GM12878 (cell line): ENCODE measurements around the gene PTPN13. TPM values are rescaled to one million over a fixed set of nuclear protein-coding genes. Genes with fewer than 3 reads are reported as not detected.

Experiments used
- ATAC-seq: fragments of 200-7000 bp; cut with Tn5 transposase; 3 replicates; pipeline ENCODE4 v1.9.1; 2020; ENCODE audit warnings: mild to moderate bottlenecking, moderate library complexity
- BruUV-seq: library from RNA; stranded (reverse); fragments of 400-500 nt; replicated peaks from 2 replicates; lab custom pipeline; 2021; lab: Mats Ljungman, UMichigan
- CTCF ChIA-PET: fragments of 300-600 bp; sonication (Branson Sonifier 250); formaldehyde crosslinking; extraction: SDS; loops from one replicate; lab custom pipeline; 2021; ENCODE audit warnings: inconsistent platforms; lab: Yijun Ruan, JAX
- POLR2A ChIA-PET: fragments of 350-600 bp; formaldehyde crosslinking; extraction: SDS; loops from one replicate; lab custom pipeline; 2021; ENCODE audit warnings: inconsistent platforms; lab: Charles Lee
- RAD21 ChIA-PET: fragments of 300-600 bp; sonication (Branson Sonifier 250); formaldehyde crosslinking; loops from one replicate; lab custom pipeline; 2023; ENCODE audit warnings: antibody characterized with exemption; ENCODE audit not compliant: unreplicated experiment; lab: Charles Lee
- SMC1A ChIA-PET: fragments of 300-600 bp; sonication (Branson Sonifier 250); formaldehyde crosslinking; loops from one replicate; lab custom pipeline; 2023; ENCODE audit not compliant: unreplicated experiment, uncharacterized antibody; lab: Charles Lee
- DNase-seq: peaks from one replicate; pipeline ENCODE4 v3.0.0-alpha.2; 2011; ENCODE audit warnings: low read depth, low spot score
- FAIRE-seq: peaks from 3 replicates; lab custom pipeline; 2011; peaks lifted over from hg19 to GRCh38; lab: Jason Lieb, UNC
- H2AFZ ChIP-seq: 2 replicates; pipeline ENCODE4 v1.6.0; 2011; ENCODE audit warnings: low read depth, low read length, control low read depth; ENCODE audit not compliant: control insufficient read depth
- H3K27ac ChIP-seq: 2 replicates; pipeline ENCODE4 v1.5.1; 2011; ENCODE audit warnings: control low read depth; ENCODE audit not compliant: control insufficient read depth, insufficient read depth
- H3K27me3 ChIP-seq, 2 experiments: replicated peaks in 1 of 2; 2 replicates each; pipeline versions ENCODE4 v1.6.0 to v1.6.1; 2011; ENCODE audit warnings: low read length in 1 of 2; ENCODE audit not compliant: control insufficient read depth in 2 of 2, insufficient read depth in 2 of 2
- H3K36me3 ChIP-seq, 2 experiments: 2 replicates each; pipeline ENCODE4 v1.5.1; 2011; ENCODE audit warnings: low read length in 1 of 2; ENCODE audit not compliant: control insufficient read depth in 2 of 2, insufficient read depth in 2 of 2
- H3K4me1 ChIP-seq: 2 replicates; pipeline ENCODE4 v1.6.1; 2011; ENCODE audit warnings: mild to moderate bottlenecking, low read length, moderate library complexity, mixed read lengths; ENCODE audit not compliant: control insufficient read depth, insufficient read depth
- H3K4me2 ChIP-seq: 2 replicates; pipeline ENCODE4 v1.6.0; 2011; ENCODE audit warnings: control low read depth; ENCODE audit not compliant: control insufficient read depth, insufficient read depth
- H3K4me3 ChIP-seq: fragments of 200-600 bp; sonication (generic); 2 replicates; pipeline ENCODE4 v1.5.1; 2016
- H3K79me2 ChIP-seq: 2 replicates; pipeline ENCODE4 v1.6.0; 2011; ENCODE audit warnings: low read length; ENCODE audit not compliant: control insufficient read depth, insufficient read depth
- H3K9ac ChIP-seq: 2 replicates; pipeline ENCODE4 v1.8.0; 2011; ENCODE audit warnings: low read length, control low read depth, mixed read lengths; ENCODE audit not compliant: control insufficient read depth, insufficient read depth
- H3K9me3 ChIP-seq: replicated peaks from 3 replicates; pipeline ENCODE4 v1.5.1; 2011; ENCODE audit warnings: mild to moderate bottlenecking, low read length; ENCODE audit not compliant: control insufficient read depth, insufficient read depth
- H4K20me1 ChIP-seq: 2 replicates; pipeline ENCODE4 v1.6.0; 2011; ENCODE audit not compliant: control insufficient read depth, insufficient read depth
- CBX3 ChIP-seq: fragments of 200-600 bp; sonication (generic); IDR thresholded peaks from 2 replicates; pipeline ENCODE4 v1.6.1; 2016; ENCODE audit warnings: low read depth, borderline replicate concordance
- NFYB ChIP-seq: IDR thresholded peaks from 2 replicates; pipeline ENCODE4 v1.6.1; 2011; ENCODE audit warnings: low read depth, mild to moderate bottlenecking, low read length, improper control_type of control experiment, moderate library complexity; ENCODE audit not compliant: insufficient read depth
- SPI1 ChIP-seq: IDR thresholded peaks from 2 replicates; pipeline ENCODE4 v1.6.1; 2011; ENCODE audit warnings: low read depth, mild to moderate bottlenecking, low read length, moderate library complexity, borderline replicate concordance; ENCODE audit not compliant: insufficient read depth
- TCF12 ChIP-seq: IDR thresholded peaks from 2 replicates; pipeline ENCODE4 v1.6.1; 2011; ENCODE audit warnings: low read depth, mild to moderate bottlenecking, low read length
- WGBS: methylation state at CpG from one replicate; pipeline ENCODE4 v1.1.6; 2016; ENCODE audit warnings: low lambda C conversion rate; ENCODE audit not compliant: insufficient replicate concordance, insufficient coverage; ENCODE audit errors: missing lambda C conversion rate; 5-methylcytosine and 5-hydroxymethylcytosine counted together
- in situ Hi-C: fragments of 300-500 bp; cut with MboI; formaldehyde crosslinking; loops from 9 replicates; pipeline ENCODE4 v1.14.3; 2018; ENCODE audit warnings: mixed read lengths
- intact Hi-C: fragments of 100-400 bp; cut with micrococcal nuclease; formaldehyde crosslinking; loops from one replicate; pipeline ENCODE4 v1.14.2; 2022; ENCODE audit not compliant: unreplicated experiment
- polyA plus RNA-seq, 11 experiments: library from polyadenylated mRNA; depleted of rRNA in 4 of 11; unstranded in 6 of 11; stranded (reverse) in 5 of 11; fragments of >200 nt; fragmentation: Nextera tagmentation in 4 of 11; fragmentation: Illumina TruSeq in 1 of 11; extraction: Ambion mirVana in 4 of 11; extraction: Trizol in 1 of 11; gene quantifications; 1 replicate in 1 of 11; 2 replicates in 10 of 11; pipeline versions ENCODE4 v1.2.1 to v1.2.3, GENCODE V29; 2011 to 2016; ENCODE audit warnings: inconsistent platforms in 2 of 11, missing spikeins in 2 of 11, low read depth in 1 of 11
- total RNA-seq, 4 experiments: library from RNA; depleted of rRNA in 3 of 4; stranded (reverse); fragments of >200 nt in 3 of 4; fragmentation: Illumina TruSeq in 1 of 4; extraction: Trizol in 1 of 4; gene quantifications; 2 replicates each; pipeline versions ENCODE4 v1.2.1 to v1.2.3, GENCODE V29; 2013 to 2021
- TF ChIP-seq, protein P1 (sequence below): IDR thresholded peaks from 2 replicates; pipeline ENCODE4 v1.6.1; 2011; ENCODE audit warnings: mild to moderate bottlenecking, low read depth, low read length, moderate library complexity; ENCODE audit not compliant: insufficient replicate concordance

Gene PTPN13
- total and polyA plus RNA-seq, 10 of the 15 experiments (the other 5 are each of a cell fraction or from before 2014, with no cell fraction given): 8.5 to 69.4 (median 33.9) TPM

DNA sequence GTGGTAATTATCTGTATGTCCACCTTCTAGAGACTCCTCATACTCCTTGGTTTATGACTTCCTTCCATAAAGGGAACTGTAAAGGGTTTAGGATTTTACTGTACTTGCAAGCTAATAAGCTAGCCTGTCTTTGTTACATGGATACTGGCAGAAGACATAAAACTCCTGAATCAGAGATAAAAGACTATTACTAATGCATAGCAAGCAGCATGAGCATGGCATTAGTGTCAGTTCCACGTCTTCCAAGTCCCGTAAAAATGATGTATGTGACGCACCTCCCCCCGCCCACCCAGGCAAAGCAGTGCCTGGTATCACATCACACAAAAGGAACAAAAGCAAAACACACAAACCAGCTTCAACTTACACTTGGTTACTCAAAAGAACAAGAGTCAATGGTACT, 184.1 kb downstream of the PTPN13 start:
- Histone ChIP-seq H3K27ac (no peak overlapping the region), H2AFZ (no peak overlapping the region), H3K79me2 (no peaks in the 10 kb centered on the region), H3K4me2 (no peak overlapping the region), H3K27me3 (no peaks in the 10 kb centered on the region), H3K4me1 (no peaks in the 10 kb centered on the region), H3K9ac (no peak overlapping the region), H3K36me3 (no peaks in the 10 kb centered on the region; a peak in 1 of 4 replicates), H4K20me1 (no peaks in the 10 kb centered on the region), H3K4me3 (no peak overlapping the region), H3K9me3 (no peaks in the 10 kb centered on the region)
- no TSS peak for BruUV-seq
- ChIA-PET POLR2A (interaction anchor here (0.6 kb wide), 1 partner anchor 577 kb away, joined by 4 read pairs; no protein-coding TSS in a partner anchor), CTCF (interaction anchor here (1.2 to 2.2 kb wide), 3 partner anchors 8 to 279 kb away, joined by 3 to 7 read pairs (median 3); no protein-coding TSS in a partner anchor), SMC1A (interaction anchor here (1.1 to 2.2 kb wide), 5 partner anchors 11 to 184 kb away, joined by 3 to 6 read pairs (median 3); partner anchors contain the start of gene PTPN13), RAD21 (interaction anchor here (0.6 to 1.2 kb wide), 2 partner anchors 184 to 256 kb away, joined by 3 to 4 read pairs; partner anchors contain the start of gene PTPN13)
- ATAC-seq: no peak
- no peak for DNase-seq
- no peak for TF ChIP-seq TCF12
- TF ChIP-seq SPI1: no peak
- no peak for TF ChIP-seq CBX3
- no peak for FAIRE-seq
- intact Hi-C loops (no loop called here), in situ Hi-C loops (no loop called here)
- WGBS: 39% methylated on average over 4 of the region's 4 CpGs

DNA sequence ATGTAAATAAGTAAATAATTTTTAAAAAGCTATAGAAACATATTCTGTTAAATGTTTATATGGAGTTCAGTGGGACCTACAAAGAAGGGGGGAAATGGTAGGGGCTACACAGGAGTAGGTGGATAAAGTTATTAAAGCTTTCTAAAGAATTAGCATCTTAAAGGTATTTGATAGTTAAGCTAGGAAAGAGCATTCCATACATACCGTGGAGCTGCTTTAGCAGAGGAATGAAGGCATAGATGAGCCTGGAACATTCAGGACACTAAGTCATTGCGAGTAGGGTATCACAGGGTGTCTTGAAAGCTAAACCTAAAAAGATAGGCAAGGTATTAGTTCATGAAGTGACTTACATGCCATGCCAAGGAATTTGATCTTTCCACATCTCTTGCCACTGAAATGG, 194.7 kb downstream of the PTPN13 start:
- intact Hi-C loops: no loop called here
- no peak overlapping the region for H3K4me2 ChIP-seq
- no peak overlapping the region for H3K9ac ChIP-seq
- no peak overlapping the region for H3K27ac ChIP-seq
- no peaks in the 10 kb centered on the region for H3K4me1 ChIP-seq
- ChIA-PET POLR2A (interaction anchor here (0.6 to 1.1 kb wide), 2 partner anchors 25 to 27 kb away, joined by 3 read pairs; no protein-coding TSS in a partner anchor), SMC1A (interaction anchor here (0.6 to 1.6 kb wide), 7 partner anchors 8 to 267 kb away, joined by 3 to 6 read pairs (median 3); no protein-coding TSS in a partner anchor), CTCF (interaction anchor here (0.6 to 3.8 kb wide), 3 partner anchors 162 to 291 kb away, joined by 3 to 26 read pairs (median 4); no protein-coding TSS in a partner anchor), RAD21 (interaction anchor here (1.0 to 1.4 kb wide), 2 partner anchors 190 to 195 kb away, joined by 3 to 5 read pairs; partner anchors contain the start of gene PTPN13)
- H2AFZ ChIP-seq: no peak overlapping the region
- ATAC-seq: no peak
- peaks cover 0 to 4% of the 10 kb centered on the region in 2 experiments; a peak in 1 of 4 replicates for H3K36me3 ChIP-seq
- TF ChIP-seq, protein P1, sequence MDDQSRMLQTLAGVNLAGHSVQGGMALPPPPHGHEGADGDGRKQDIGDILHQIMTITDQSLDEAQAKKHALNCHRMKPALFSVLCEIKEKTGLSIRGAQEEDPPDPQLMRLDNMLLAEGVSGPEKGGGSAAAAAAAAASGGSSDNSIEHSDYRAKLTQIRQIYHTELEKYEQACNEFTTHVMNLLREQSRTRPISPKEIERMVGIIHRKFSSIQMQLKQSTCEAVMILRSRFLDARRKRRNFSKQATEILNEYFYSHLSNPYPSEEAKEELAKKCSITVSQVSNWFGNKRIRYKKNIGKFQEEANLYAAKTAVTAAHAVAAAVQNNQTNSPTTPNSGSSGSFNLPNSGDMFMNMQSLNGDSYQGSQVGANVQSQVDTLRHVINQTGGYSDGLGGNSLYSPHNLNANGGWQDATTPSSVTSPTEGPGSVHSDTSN: no peak
- TF ChIP-seq NFYB: no peak
- H3K9me3 ChIP-seq: no peaks in the 10 kb centered on the region
- in situ Hi-C loops: no loop called here
- no peaks in the 10 kb centered on the region for H3K79me2 ChIP-seq
- no TSS peak for BruUV-seq
- no peak for DNase-seq
- no peaks in the 10 kb centered on the region for H3K27me3 ChIP-seq
- no peaks in the 10 kb centered on the region for H4K20me1 ChIP-seq
- H3K4me3 ChIP-seq: no peak overlapping the region
- 7% methylated on average over 2 of the region's 2 CpGs for WGBS
- no peak for FAIRE-seq
